Measurements from ENCODE around the gene CUBN.
"Not testable (repeated sequence)": the region's sequence is repeated elsewhere in the genome, so short reads cannot be mapped to it uniquely, and the experiment has no call there.

GRCh38 chr10:17114878-17115444, 14.7 kb downstream of the CUBN start:
- not testable (repeated sequence) for TF ChIP-seq POLR2AphosphoS5, CTCF, EP300, POLR2A (IDR thresholded peaks at IDR 0.05)
